ENCODE results near the gene INPP4B.
A peak's percentile ranks its signal among the peaks of the same experiment; 100 is the strongest.
"Not testable (repeated sequence)": the region's sequence is repeated elsewhere in the genome, so short reads cannot be mapped to it uniquely, and the experiment has no call there.

INPP4B gene

GRCh38 chr4:142540483-142540804 lies 305.7 kb downstream of the INPP4B start:
- DNase-seq (ENCODE audit: low spot score), result no peak

GRCh38 chr4:142539796-142540482 lies 306.2 kb downstream of the INPP4B start:
- no peak for DNase-seq (ENCODE audit: low spot score)

- DNase-seq (ENCODE audit: low spot score), result no peak
These were observed 311.1 kb downstream of the INPP4B start for GRCh38 chr4:142535009-142535408.

GRCh38 chr4:142532054-142532453 lies 314.0 kb downstream of the INPP4B start:
- DNase-seq (ENCODE audit: low spot score), result no peak

- no peak for DNase-seq (ENCODE audit: low spot score)
These were observed 315.4 kb downstream of the INPP4B start for GRCh38 chr4:142530728-142531127.

- DNase-seq (ENCODE audit: low spot score), result no peak
These were observed 317.7 kb downstream of the INPP4B start for GRCh38 chr4:142528433-142528832.

GRCh38 chr4:142523111-142523510 lies 323.0 kb downstream of the INPP4B start:
- no peak for DNase-seq (ENCODE audit: low spot score)

- DNase-seq (ENCODE audit: low spot score), result no peak
These were observed 326.8 kb downstream of the INPP4B start for GRCh38 chr4:142519342-142519741.

- DNase-seq (ENCODE audit: low spot score), result no peak
These were observed 329.2 kb downstream of the INPP4B start for GRCh38 chr4:142516686-142517526.

GRCh38 chr4:142512161-142512560 lies 333.9 kb downstream of the INPP4B start:
- DNase-seq (ENCODE audit: low spot score), result no peak

GRCh38 chr4:142509881-142510280 lies 336.2 kb downstream of the INPP4B start:
- no peak for DNase-seq (ENCODE audit: low spot score)

- DNase-seq (ENCODE audit: low spot score), result not testable (repeated sequence)
These were observed 336.7 kb downstream of the INPP4B start for GRCh38 chr4:142509381-142509780.

- DNase-seq (ENCODE audit: low spot score), result no peak
These were observed 345.1 kb downstream of the INPP4B start for GRCh38 chr4:142500966-142501365.

- DNase-seq (ENCODE audit: low spot score), result no peak
These were observed 348.5 kb downstream of the INPP4B start for GRCh38 chr4:142497606-142498005.

- no peak for DNase-seq (ENCODE audit: low spot score)
These were observed 352.6 kb downstream of the INPP4B start for GRCh38 chr4:142493255-142494110.

- DNase-seq (ENCODE audit: low spot score), result no peak
These were observed 360.6 kb downstream of the INPP4B start for GRCh38 chr4:142485452-142485851.

- DNase-seq (ENCODE audit: low spot score), result no peak
These were observed 365.9 kb downstream of the INPP4B start for GRCh38 chr4:142480244-142480643.

GRCh38 chr4:142475663-142476062 lies 370.4 kb downstream of the INPP4B start:
- DNase-seq (ENCODE audit: low spot score), result peak; percentile 19

GRCh38 chr4:142474398-142475087 lies 371.6 kb downstream of the INPP4B start:
- peak; percentile 48 for DNase-seq (ENCODE audit: low spot score)

GRCh38 chr4:142473960-142474338 lies 372.2 kb downstream of the INPP4B start:
- no peak for DNase-seq (ENCODE audit: low spot score)

GRCh38 chr4:142473218-142473959 lies 372.7 kb downstream of the INPP4B start:
- peak; percentile 10 for DNase-seq (ENCODE audit: low spot score)

Measured in LoVo (cell line).